Liver (tissue), 9 donors: ENCODE results near the gene SHC1. TPM values are rescaled to one million over a fixed set of nuclear protein-coding genes. Genes with fewer than 3 reads are reported as not detected.

Experiments used
- DNase-seq: peaks from one replicate; pipeline ENCODE4 v3.0.0-alpha.2; 2017; ENCODE audit warnings: low spot score
- H3K27ac ChIP-seq, 2 donors: one replicate each; pipeline ENCODE4 v1.7.0; 2013; ENCODE audit warnings: inconsistent platforms in 2 of 2, low read length in 2 of 2, control low read depth in 1 of 2, low read depth in 1 of 2, mild to moderate bottlenecking in 1 of 2
- H3K27me3 ChIP-seq, 4 donors: one replicate each; pipeline versions ENCODE4 v1.6.1 to v1.7.0; 2013; ENCODE audit warnings: low read length in 3 of 4, inconsistent platforms in 1 of 4, mild to moderate bottlenecking in 1 of 4, moderate library complexity in 1 of 4; ENCODE audit not compliant: control insufficient read depth in 4 of 4, insufficient read depth in 4 of 4
- H3K36me3 ChIP-seq, 4 donors: one replicate each; pipeline versions ENCODE4 v1.6.1 to v1.7.0; 2013; ENCODE audit warnings: low read length in 3 of 4, mild to moderate bottlenecking in 3 of 4, low read depth in 1 of 4, moderate library complexity in 1 of 4; ENCODE audit not compliant: control insufficient read depth in 4 of 4, insufficient read depth in 3 of 4
- H3K4me1 ChIP-seq, 4 donors: one replicate each; pipeline versions ENCODE4 v1.6.1 to v1.7.0; 2013; ENCODE audit warnings: low read length in 3 of 4, mild to moderate bottlenecking in 3 of 4, moderate library complexity in 1 of 4; ENCODE audit not compliant: control insufficient read depth in 4 of 4, insufficient read depth in 4 of 4
- H3K4me3 ChIP-seq, 3 donors: one replicate each; pipeline versions ENCODE4 v1.6.1 to v1.7.0; 2013; ENCODE audit warnings: low read length in 3 of 3, control low read depth in 1 of 3, low read depth in 1 of 3, mild to moderate bottlenecking in 1 of 3
- H3K9ac ChIP-seq, 2 donors: one replicate each; pipeline ENCODE4 v1.7.0; 2013; ENCODE audit warnings: low read length in 2 of 2, mild to moderate bottlenecking in 2 of 2, moderate library complexity in 2 of 2, control low read depth in 1 of 2, low read depth in 1 of 2
- H3K9me3 ChIP-seq, 4 donors: one replicate each; pipeline versions ENCODE4 v1.6.1 to v1.7.0; 2013; ENCODE audit warnings: low read length in 3 of 4; ENCODE audit not compliant: control insufficient read depth in 4 of 4
- EGR1 ChIP-seq, 2 donors: IDR thresholded peaks; 2 replicates each; pipeline ENCODE4 v1.6.1; 2016 to 2018; ENCODE audit warnings: antibody characterized with exemption in 2 of 2, low read depth in 2 of 2
- FOXA2 ChIP-seq: IDR thresholded peaks from 2 replicates; pipeline ENCODE4 v1.6.1; 2016; ENCODE audit warnings: antibody characterized with exemption
- GABPA ChIP-seq, 2 donors: IDR thresholded peaks in 1 of 2; conservative IDR thresholded peaks in 1 of 2; 2 replicates each; pipeline ENCODE4 v1.6.1; 2016; ENCODE audit warnings: antibody characterized with exemption in 2 of 2, mild to moderate bottlenecking in 1 of 2, moderate library complexity in 1 of 2
- HNF4A ChIP-seq, 2 donors: conservative IDR thresholded peaks; 2 replicates each; pipeline ENCODE4 v1.6.1; 2016; ENCODE audit warnings: antibody characterized with exemption in 2 of 2, mild to moderate bottlenecking in 2 of 2
- HNF4G ChIP-seq: IDR thresholded peaks from 2 replicates; pipeline ENCODE4 v1.6.1; 2016; ENCODE audit warnings: antibody characterized with exemption
- JUND ChIP-seq, 2 donors: IDR thresholded peaks; 2 replicates each; pipeline ENCODE4 v1.6.1; 2016; ENCODE audit warnings: antibody characterized with exemption in 2 of 2
- NR2F2 ChIP-seq: IDR thresholded peaks from 2 replicates; pipeline ENCODE4 v1.6.1; 2016; ENCODE audit warnings: antibody characterized with exemption
- RXRA ChIP-seq, 2 donors: IDR thresholded peaks; 2 replicates each; pipeline ENCODE4 v1.6.1; 2017 to 2018; ENCODE audit warnings: antibody characterized with exemption in 2 of 2, mild to moderate bottlenecking in 1 of 2
- SP1 ChIP-seq: IDR thresholded peaks from 2 replicates; pipeline ENCODE4 v1.6.1; 2018; ENCODE audit warnings: antibody characterized with exemption, mild to moderate bottlenecking
- TAF1 ChIP-seq: conservative IDR thresholded peaks from 2 replicates; pipeline ENCODE4 v1.6.1; 2016; ENCODE audit warnings: antibody characterized with exemption, mild to moderate bottlenecking
- YY1 ChIP-seq: IDR thresholded peaks from 2 replicates; pipeline ENCODE4 v1.6.1; 2016; ENCODE audit warnings: antibody characterized with exemption, mild to moderate bottlenecking
- WGBS: extraction: QIAGEN DNeasy Blood & Tissue Kit; methylation state at CpG from one replicate; pipeline ENCODE4 v1.1.7; 2013; 5-methylcytosine and 5-hydroxymethylcytosine counted together
- polyA plus RNA-seq, 2 donors: library from polyadenylated mRNA; stranded (reverse) in 1 of 2; unstranded in 1 of 2; fragments of 200-250 nt in 1 of 2; fragments of >200 nt in 1 of 2; fragmentation: Nextera tagmentation in 1 of 2; extraction: Ambion mirVana in 1 of 2; gene quantifications; one replicate each; pipeline versions ENCODE4 v1.2.1 to v1.2.3, GENCODE V29; 2013 to 2015
- total RNA-seq, 2 donors: library from RNA; depleted of rRNA; stranded (reverse); fragments of >200 nt; gene quantifications; one replicate each; pipeline ENCODE4 v1.2.3, GENCODE V29; 2014
- TF ChIP-seq, protein P1 (sequence below): IDR thresholded peaks from 2 replicates; pipeline ENCODE4 v1.6.1; 2016; ENCODE audit warnings: antibody characterized with exemption
- TF ChIP-seq, protein P2 (sequence below): fragments of 150-350 bp; IDR thresholded peaks from 2 replicates; pipeline ENCODE4 v1.5.1; 2017; ENCODE audit warnings: improper control_type of control experiment, low read depth, low read length; ENCODE audit not compliant: missing input control
- TF ChIP-seq, protein P3 (sequence below): IDR thresholded peaks from 2 replicates; pipeline ENCODE4 v1.6.1; 2016; ENCODE audit warnings: antibody characterized with exemption, mild to moderate bottlenecking
- TF ChIP-seq, protein P4 (sequence below): IDR thresholded peaks from 2 replicates; pipeline ENCODE4 v1.6.1; 2016; ENCODE audit warnings: antibody characterized with exemption
- donor health status: healthy.
- donor health status: healthy.
- donor health status: healthy.
- donor health status: healthy.
- donor health status: healthy.

The SHC1 gene
- total and polyA plus RNA-seq, 4 donors, result 27.2 to 65.5 (median 58.0) TPM

DNA sequence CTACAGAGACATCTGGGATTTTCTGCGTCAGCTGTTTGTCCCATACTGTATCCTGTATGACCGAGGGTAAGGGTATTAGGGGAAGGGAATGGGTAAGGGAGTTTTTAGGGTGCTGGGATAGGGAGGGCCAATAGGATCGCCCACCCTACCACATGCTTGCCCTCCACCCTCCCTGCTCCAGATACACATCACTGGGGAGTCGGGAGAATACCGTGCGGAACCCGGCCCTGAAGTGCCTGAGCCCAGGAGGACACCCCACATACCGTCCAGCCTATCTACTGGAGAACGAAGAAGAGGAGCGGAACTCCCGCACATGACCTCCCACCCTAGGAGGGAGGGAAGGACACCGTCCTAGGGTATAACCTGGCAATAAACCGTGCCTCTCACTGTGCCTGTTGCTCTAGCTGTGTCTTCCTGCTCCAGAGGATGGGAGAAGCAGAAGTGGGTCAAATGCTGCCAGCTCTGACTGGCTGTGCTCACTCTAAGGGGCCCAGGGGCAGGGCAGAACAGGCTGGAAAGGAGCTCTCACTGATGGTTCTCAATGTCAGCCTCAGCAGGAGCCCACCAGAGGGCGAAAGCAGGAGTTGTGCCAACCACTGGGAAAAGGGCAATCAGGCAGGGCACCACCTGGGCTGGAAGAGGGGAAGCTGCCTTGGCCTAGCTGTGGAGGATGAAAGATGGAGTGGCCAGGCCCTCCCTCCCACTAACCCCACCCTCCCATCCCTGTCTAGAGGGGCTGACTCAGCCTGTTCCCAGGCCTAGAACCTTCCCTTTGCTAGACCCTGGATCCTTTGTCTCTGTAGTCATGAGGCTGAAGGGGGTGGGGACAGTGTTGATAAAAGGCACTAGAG is 22.4 kb upstream of the SHC1 start:
- Histone ChIP-seq H3K27ac (no peak overlapping the region), H3K36me3 (peaks cover 0 to 9% (median 5%) of the 10 kb centered on the region in 4 donors), H3K27me3 (no peaks in the 10 kb centered on the region), H3K9me3 (no peaks in the 10 kb centered on the region), H3K9ac (no peak overlapping the region), H3K4me1 (peaks cover 2 to 20% (median 8%) of the 10 kb centered on the region in 4 donors), H3K4me3 (no peak overlapping the region)
- DNase-seq, result no peak
- TF ChIP-seq, protein P1, sequence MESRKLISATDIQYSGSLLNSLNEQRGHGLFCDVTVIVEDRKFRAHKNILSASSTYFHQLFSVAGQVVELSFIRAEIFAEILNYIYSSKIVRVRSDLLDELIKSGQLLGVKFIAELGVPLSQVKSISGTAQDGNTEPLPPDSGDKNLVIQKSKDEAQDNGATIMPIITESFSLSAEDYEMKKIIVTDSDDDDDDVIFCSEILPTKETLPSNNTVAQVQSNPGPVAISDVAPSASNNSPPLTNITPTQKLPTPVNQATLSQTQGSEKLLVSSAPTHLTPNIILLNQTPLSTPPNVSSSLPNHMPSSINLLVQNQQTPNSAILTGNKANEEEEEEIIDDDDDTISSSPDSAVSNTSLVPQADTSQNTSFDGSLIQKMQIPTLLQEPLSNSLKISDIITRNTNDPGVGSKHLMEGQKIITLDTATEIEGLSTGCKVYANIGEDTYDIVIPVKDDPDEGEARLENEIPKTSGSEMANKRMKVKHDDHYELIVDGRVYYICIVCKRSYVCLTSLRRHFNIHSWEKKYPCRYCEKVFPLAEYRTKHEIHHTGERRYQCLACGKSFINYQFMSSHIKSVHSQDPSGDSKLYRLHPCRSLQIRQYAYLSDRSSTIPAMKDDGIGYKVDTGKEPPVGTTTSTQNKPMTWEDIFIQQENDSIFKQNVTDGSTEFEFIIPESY, result no peak
- TF ChIP-seq, protein P2, sequence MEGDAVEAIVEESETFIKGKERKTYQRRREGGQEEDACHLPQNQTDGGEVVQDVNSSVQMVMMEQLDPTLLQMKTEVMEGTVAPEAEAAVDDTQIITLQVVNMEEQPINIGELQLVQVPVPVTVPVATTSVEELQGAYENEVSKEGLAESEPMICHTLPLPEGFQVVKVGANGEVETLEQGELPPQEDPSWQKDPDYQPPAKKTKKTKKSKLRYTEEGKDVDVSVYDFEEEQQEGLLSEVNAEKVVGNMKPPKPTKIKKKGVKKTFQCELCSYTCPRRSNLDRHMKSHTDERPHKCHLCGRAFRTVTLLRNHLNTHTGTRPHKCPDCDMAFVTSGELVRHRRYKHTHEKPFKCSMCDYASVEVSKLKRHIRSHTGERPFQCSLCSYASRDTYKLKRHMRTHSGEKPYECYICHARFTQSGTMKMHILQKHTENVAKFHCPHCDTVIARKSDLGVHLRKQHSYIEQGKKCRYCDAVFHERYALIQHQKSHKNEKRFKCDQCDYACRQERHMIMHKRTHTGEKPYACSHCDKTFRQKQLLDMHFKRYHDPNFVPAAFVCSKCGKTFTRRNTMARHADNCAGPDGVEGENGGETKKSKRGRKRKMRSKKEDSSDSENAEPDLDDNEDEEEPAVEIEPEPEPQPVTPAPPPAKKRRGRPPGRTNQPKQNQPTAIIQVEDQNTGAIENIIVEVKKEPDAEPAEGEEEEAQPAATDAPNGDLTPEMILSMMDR, result no peak
- TF ChIP-seq RXRA (IDR thresholded peaks at IDR 0.05), result no peak
- no peak for TF ChIP-seq NR2F2
- no peak for TF ChIP-seq GABPA (IDR thresholded peaks at IDR 0.05 in 1 of 2, conservative IDR thresholded peaks at IDR 0.05 in 1 of 2)
- no peak for TF ChIP-seq FOXA2
- TF ChIP-seq EGR1 (IDR thresholded peaks at IDR 0.05; ENCODE audit: low read depth in 2 of 2), result no peak
- TF ChIP-seq HNF4G, result no peak
- TF ChIP-seq SP1, result no peak
- TF ChIP-seq YY1, result no peak
- no peak for TF ChIP-seq TAF1
- TF ChIP-seq, protein P3, sequence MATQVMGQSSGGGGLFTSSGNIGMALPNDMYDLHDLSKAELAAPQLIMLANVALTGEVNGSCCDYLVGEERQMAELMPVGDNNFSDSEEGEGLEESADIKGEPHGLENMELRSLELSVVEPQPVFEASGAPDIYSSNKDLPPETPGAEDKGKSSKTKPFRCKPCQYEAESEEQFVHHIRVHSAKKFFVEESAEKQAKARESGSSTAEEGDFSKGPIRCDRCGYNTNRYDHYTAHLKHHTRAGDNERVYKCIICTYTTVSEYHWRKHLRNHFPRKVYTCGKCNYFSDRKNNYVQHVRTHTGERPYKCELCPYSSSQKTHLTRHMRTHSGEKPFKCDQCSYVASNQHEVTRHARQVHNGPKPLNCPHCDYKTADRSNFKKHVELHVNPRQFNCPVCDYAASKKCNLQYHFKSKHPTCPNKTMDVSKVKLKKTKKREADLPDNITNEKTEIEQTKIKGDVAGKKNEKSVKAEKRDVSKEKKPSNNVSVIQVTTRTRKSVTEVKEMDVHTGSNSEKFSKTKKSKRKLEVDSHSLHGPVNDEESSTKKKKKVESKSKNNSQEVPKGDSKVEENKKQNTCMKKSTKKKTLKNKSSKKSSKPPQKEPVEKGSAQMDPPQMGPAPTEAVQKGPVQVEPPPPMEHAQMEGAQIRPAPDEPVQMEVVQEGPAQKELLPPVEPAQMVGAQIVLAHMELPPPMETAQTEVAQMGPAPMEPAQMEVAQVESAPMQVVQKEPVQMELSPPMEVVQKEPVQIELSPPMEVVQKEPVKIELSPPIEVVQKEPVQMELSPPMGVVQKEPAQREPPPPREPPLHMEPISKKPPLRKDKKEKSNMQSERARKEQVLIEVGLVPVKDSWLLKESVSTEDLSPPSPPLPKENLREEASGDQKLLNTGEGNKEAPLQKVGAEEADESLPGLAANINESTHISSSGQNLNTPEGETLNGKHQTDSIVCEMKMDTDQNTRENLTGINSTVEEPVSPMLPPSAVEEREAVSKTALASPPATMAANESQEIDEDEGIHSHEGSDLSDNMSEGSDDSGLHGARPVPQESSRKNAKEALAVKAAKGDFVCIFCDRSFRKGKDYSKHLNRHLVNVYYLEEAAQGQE, result no peak
- no peak for TF ChIP-seq HNF4A (conservative IDR thresholded peaks at IDR 0.05)
- TF ChIP-seq, protein P4, sequence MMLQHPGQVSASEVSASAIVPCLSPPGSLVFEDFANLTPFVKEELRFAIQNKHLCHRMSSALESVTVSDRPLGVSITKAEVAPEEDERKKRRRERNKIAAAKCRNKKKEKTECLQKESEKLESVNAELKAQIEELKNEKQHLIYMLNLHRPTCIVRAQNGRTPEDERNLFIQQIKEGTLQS, result no peak
- 93% methylated on average over 14 of the region's 14 CpGs for WGBS

DNA sequence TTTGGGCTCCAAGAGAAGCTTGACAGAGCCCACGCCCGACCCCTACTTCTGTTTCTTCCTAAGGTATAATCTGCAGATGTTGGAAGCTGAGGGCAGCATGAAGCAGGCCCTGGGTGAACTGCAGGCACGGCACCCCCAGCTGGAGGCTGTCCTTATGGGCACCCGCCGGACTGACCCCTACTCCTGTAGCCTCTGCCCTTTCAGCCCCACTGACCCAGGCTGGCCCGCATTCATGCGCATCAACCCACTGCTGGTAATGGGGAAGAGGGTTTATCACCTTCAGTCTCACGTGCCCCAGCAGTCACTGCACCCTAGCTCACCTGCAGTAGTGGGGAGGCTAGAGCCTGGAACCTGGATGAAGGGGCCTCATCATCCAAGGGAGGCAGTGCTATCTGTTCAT is 19.7 kb upstream of the SHC1 start:
- no peak overlapping the region for H3K27ac ChIP-seq
- H3K9ac ChIP-seq, result no peak overlapping the region
- WGBS, result 95% methylated on average over 8 of the region's 8 CpGs
- H3K27me3 ChIP-seq, result no peaks in the 10 kb centered on the region
- no peak for DNase-seq
- H3K9me3 ChIP-seq, result no peaks in the 10 kb centered on the region
- H3K4me3 ChIP-seq, result no peak overlapping the region
- peaks cover 2 to 18% (median 11%) of the 10 kb centered on the region in 4 donors for H3K4me1 ChIP-seq
- TF ChIP-seq HNF4G (no peak), RXRA (IDR thresholded peaks at IDR 0.05) (no peak), JUND (IDR thresholded peaks at IDR 0.05) (no peak), SP1 (no peak), YY1 (no peak)
- TF ChIP-seq, protein P2, result no peak
- peaks cover 0 to 9% (median 5%) of the 10 kb centered on the region in 4 donors for H3K36me3 ChIP-seq
